SK-N-MC (cell line): Measurements from ENCODE around the gene SP4.

Experiments used
- EZH2 ChIP-seq: fragments of 200-600 bp; sonication (generic); IDR thresholded peaks from one replicate; pipeline ENCODE4 v1.6.1; 2017; ENCODE audit warnings: antibody characterized with exemption
- FOXP2 ChIP-seq: optimal IDR thresholded peaks from 2 replicates; pipeline ENCODE3; 2011; ENCODE audit warnings: mild to moderate bottlenecking, moderate library complexity; ENCODE audit not compliant: insufficient read depth; ENCODE audit errors: extremely low read length, control extremely low read depth
- POLR2AphosphoS5 ChIP-seq: IDR thresholded peaks from 2 replicates; pipeline ENCODE4 v1.6.1; 2012; ENCODE audit warnings: mild to moderate bottlenecking, low read depth, low read length, borderline replicate concordance

GRCh38 chr7:21476429-21476828, 48.5 kb downstream of the SP4 start:
- TF ChIP-seq EZH2 (no peak), POLR2AphosphoS5 (no peak), FOXP2 (no peak)
